Lung microvascular endothelial cell (primary cell): ENCODE results near the gene CERKL. TPM values are rescaled to one million over a fixed set of nuclear protein-coding genes. Genes with fewer than 3 reads are reported as not detected.
"Not testable (repeated sequence)": the region's sequence is repeated elsewhere in the genome, so short reads cannot be mapped to it uniquely, and the experiment has no call there.

Source experiments
- DNase-seq, 2 donors: peaks; one replicate each; pipeline versions ENCODE4 v3.0.0 to v3.0.0-alpha.2; 2010; ENCODE audit warnings: low read depth in 2 of 2
- total RNA-seq: library from RNA; depleted of rRNA; stranded (reverse); fragments of >200 nt; gene quantifications from 2 replicates; pipeline ENCODE4 v1.2.1, GENCODE V29; 2014

Gene CERKL
- not detected in 2 replicates for total RNA-seq

DNA sequence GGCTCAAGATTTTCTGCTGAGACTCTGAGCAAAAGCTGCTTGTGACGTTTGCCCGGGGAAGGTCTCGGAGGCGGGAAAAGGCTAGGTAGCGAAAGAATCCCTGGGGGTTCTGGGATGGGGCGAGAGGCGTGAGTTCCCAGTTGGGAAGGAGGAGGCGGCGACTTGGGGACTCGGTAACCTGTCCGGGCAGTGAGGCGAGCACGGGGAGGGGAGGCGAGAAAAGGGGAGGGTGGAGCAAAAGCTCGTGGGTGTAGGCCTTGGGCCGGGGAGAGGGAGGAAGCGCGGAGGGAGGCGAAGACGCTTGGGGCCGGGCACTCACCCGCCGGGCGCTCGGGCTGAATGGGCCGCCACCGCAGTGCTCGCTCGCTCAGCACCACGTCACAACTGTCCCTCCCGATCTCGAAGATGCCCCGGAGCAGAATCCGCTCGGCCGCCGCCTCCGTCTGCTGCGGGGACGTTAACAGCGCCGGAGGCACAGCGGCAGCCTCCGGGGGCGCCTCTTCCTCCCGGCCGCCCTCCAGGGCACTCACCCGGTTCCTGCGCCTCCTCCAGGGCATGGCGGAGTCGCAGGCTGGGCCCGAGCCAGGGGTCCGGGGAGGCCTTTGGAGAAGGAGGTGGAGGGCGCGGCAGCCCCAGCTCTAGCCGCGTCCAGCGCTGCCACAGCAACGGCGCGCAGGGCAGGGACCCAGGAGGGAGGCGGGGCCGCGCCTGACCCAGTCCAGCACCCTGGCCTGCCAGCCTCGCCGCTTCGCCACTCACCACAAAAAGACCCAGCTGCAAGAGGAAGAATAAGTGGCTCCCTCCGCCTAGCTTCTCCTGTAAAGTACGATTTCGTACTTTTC lies at the start of gene CERKL:
TSS of gene CERKL (minus strand) at position 656 of the 842 bp plus-strand sequence. CDS start at position 557, 99 bp downstream.
- no peak for DNase-seq

DNA sequence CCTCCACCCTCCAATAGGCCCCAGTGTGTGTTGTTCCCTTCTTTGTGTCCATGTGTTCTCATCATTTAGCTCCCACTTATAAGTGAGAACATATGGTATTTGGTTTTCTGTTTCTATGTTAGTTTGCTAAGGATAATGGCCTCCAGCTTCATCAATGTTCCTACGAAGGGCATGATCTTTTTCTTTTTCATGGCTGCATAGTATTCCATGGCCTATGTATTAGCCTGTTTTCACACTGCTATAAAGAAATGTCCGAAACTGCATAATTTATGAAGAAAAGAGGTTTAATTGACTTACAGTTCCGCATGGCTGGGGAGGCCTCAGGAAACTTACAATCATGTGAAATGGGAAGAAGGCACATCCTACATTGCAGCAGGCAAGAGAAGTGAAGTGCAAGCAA lies 45.6 kb upstream of the CERKL start:
- DNase-seq = not testable (repeated sequence)

- no peak for DNase-seq
Observed at GRCh38 chr2:181698223-181698622, 41.3 kb upstream of the CERKL start.

- DNase-seq = no peak
Observed at GRCh38 chr2:181697571-181697970, 40.7 kb upstream of the CERKL start.

- no peak for DNase-seq
Observed at GRCh38 chr2:181697126-181697525, 40.2 kb upstream of the CERKL start.

DNA sequence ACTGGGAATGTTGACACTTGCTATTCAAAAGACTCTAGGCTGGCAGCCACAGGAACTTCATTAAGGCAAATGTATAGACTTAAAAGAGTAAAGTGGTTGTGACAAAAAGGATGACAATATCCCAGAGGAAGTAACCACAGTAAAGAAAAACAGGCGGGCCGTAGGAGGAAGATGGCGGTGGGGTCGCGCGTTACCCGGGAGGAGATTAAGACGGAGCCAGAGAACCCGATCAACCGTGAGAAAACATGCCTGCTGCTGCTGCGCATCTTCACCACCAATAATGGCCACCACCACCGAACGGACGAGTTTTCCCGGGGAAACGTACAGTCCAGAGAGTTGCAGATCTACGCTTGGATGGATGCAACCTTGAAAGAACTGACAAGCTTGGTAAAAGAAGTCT lies 37.4 kb upstream of the CERKL start:
- no peak for DNase-seq

DNA sequence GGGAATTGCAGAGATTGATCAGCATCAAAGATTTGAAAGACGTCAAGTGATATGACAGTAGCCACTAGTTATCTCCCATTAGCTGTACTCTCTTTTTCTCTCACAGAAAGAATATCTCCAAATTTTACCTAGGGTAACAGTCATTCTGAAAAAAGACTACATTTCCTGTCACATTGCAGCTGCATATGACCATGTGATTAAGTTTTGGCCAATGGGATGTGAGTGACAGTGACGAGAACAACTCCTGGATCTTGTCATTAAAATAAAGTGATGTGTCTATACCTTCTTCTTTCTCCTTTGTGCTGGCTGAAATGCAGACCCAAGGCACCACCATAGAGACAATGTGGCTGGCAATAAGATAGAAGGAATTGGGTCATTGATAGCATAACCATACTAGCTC lies 34.0 kb upstream of the CERKL start:
- DNase-seq = no peak

- no peak for DNase-seq
Observed at GRCh38 chr2:181686576-181687185, 29.8 kb upstream of the CERKL start.

DNA sequence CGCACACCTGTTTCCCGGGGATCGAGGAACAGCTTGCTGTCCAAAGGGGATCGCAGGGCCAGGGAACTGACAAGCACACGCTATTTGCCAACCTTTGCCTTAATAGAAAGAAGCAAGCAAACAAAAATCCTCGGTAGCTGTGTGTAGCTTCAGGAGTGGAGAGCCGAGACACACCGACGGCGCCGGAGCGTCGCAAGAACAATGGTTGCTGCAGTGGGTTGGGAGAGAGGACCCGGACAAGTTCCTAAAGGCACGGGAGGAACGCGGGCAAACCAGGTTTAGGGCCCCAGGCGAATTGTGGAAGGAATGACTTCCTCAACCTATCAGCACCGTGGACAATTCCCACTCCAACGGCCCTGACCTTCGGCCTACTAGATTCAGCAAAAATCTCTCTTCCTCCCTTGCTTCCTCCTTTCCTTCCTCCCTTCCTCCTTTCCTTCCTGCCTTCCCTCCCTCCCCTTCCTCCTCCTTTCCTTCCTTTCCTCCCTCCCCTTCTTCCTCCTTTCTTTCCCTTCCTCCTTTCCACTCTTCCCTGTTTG lies 28.3 kb upstream of the CERKL start:
- DNase-seq = no peak

DNA sequence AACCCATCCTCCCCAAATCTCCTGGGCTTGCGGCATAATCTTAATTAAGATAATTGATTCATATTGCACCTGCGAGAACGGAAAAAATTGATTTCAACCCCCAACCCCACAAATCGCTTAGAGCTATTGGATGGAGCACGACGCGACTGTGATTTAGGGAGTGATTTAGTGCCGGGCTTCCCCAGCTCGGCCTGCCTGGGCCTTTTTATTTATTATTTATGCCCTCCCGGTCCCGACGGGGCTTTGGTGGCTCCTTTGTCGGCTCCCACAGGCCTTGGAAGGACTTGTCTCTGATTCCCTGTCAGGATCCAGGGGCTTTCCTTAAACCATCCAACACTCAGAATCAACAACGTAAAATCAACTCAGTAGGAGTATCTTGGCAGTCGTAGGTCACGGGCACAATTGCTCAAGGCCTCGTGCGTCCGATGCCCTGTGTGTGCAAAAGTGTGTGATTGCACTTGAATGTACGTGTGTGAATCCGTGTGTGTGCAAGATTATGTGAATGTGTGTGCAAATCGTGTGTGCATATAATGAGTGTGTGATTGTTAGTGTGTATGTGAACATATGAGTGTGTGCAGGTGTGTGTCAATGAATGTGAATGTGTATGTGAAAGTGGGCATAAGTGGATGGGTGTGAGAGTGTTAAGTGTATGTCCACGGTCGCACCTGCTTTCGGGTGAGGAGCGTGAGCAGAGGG lies 27.7 kb upstream of the CERKL start:
- DNase-seq = no peak

DNA sequence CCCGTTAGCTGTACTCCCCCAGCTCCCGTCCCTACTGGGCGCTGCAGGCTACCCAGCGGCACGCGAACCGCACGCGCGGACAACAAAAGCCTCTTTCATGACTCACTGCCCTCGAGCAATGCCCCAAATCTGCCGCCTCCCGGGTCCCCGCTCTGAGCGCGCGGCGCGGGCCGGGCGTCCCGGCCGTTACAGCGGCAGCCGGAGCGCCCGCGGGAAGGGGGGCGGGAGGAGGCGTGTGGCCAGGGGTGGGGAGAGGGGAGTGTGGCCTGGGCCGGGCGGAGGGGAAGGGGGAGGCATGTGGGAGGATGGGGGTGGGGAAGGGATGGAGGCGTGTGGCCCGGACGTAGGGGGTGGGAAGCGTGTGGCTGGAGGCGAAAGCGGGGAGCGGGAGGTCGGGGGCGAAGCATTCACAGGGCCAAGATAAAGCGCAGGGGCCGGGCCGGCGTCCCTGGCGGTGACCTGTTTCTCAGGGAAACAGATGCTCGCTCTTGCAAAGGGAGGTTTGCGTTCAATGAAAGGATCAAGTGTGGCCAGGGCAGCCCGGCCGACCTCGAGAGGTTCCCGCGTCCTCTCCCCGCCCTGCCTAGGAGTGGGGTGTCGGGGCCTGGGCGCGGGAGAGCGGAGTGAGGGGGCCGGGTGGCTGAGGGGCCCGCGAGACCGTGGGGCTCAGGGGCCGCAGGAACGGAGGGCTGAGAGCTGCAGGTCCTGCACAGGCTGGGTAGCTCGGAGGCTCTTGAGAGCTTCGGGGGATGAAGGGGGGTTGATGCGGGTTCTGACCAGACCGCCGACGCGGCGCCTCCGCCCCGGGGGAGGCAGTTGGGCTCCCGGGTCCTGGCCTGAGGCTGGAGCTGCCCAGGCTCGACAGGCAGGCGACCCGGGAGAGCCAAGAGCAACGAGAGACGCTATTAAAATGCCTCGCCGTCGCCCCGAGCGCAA lies 26.9 kb upstream of the CERKL start:
- no peak for DNase-seq

DNA sequence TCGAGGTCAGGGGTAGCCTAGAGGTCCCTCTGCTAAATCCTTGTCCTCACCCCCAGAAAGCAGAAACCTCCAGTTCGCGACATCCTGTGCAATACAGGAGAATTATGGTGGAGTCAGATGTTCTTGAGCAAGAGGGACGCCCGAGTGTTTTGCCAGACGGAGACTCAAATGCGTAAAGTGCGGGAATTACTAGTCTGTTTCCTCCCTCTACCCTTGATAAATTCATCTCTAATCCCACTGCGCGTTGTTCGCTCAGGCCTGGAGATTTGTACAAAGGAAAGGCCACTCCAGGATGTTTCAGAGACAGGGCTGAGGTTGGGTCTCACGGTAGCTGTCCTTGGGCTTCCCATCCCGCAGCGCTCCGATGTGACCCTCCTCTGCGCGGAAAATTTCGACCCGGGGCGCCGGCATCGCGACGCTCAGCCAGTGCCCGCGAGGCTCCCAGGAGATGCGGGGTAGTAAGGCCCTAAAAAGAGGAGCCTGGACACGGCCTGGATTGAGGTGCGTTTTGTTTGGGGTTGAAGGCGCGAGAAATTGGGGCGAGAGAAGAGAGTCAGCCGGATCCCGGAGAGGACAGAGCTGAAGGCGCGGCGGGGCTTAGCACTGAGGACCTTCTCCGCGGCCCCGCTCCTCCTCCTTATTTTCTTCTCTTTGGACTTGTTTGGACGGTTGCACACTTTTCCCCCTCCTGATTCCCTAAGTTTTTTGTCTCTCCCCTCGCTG lies 26.1 kb upstream of the CERKL start:
- no peak for DNase-seq

GRCh38 chr2:181682026-181682789 lies 25.3 kb upstream of the CERKL start:
- DNase-seq = no peak

DNA sequence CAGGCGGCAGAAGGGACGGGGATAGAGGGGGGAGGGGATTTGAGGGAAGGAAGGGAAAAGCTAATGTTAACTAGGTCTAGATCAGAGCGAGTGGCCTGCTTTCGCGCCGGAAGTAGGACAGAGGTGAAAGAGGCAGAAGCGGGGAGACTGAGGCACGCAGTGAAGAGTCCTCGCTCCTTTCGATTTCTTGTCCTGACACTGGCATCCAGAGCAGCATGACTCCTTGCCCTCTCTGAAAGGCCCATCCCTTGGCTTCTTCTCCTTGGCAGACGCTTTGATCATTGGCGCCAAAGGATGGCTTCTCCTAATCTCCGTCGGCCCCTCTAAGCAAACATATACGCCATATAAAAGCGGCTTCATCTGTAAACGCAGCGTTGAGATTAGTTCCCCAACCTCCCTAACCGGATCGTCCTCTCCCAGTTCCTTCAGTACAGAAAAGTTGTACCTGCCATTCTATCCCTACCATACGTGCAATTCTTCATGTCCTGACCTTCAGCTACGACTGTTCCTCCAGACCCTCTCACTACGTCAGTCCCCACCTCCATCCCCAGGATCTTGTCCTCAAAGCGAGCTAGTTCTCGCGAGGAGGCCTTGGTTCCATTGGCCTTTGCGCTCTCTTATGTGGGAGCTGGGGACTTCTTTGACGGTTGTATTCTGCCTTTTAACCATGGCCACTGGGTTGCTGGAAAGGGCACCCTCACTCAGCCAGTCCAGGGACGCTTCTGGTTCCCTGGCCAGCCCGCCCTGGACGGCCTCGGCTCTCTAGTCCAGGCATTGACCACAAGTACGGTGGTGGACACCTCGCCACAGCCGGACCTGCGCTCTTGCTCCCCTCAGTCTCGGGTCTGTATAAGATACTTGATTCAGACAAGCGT lies 24.3 kb upstream of the CERKL start:
- no peak for DNase-seq

- DNase-seq = no peak
Observed at GRCh38 chr2:181680055-181680936, 23.4 kb upstream of the CERKL start, which contains the start of gene NEUROD1. Gene NEUROD1, minus strand, starts transcription at chr2:181680517. Its CDS starts 1,657 bp downstream, at chr2:181678860.

DNA sequence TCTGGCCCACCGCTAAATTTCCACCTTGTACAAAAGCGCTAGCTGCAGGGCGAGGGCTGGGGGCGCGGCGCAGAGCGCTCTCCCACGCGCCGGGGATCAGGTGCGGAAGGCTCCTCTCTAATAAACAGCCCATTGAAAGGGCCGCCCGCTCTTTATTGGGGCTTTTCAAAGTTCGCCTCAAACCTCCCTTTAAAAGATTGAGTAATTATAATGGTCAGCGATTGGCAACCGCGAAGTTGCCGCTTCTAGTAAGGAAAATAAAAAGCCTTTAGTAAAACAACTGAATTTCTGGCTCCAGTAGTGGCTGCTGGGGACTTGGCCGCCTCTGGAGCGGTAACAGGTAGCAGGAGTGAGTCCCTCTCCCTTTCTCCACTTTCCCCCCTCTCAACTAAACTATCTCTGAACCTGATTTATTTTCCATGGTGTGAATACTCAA lies 22.7 kb upstream of the CERKL start:
- DNase-seq = no peak

- DNase-seq = no peak
Observed at GRCh38 chr2:181678861-181679543, 22.1 kb upstream of the CERKL start.
